ENCODE measurements around the gene CUX1.

CUX1 gene

DNA sequence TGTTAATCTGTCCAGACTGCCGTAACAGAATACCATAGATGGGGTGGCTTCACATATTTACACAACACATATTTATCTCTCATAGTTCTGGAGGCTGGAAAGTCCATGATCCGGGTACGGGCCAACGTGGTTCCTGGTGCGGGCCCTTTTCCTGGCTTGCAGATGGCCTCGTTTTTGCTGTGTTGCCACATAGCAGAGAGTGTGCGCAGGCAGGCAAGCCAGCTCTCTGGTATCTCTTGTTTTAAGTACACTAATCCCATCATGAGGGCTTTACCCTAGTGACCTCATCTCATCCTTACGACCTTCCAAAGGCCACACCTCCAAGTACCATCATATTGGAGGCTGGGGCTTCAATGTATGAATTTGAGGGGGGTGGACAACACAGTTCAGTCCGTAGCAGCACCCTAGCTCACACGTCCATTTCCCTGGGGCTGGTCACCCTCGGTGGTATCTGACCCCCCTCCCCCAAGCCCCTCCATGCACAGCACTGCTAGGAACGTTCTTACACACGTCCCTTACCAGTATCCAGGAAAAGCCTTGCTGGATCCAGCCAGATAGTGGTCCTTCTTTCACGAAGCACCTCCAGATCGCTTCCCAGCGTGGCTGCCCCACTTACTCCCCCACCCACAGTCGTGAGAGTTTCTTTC is 21.5 kb downstream of the CUX1 start:
- no peaks in the 10 kb centered on the region for H3K4me1 ChIP-seq (ENCODE audit: low read depth, poor library complexity, severe bottlenecking)
- no peaks in the 10 kb centered on the region for H3K36me3 ChIP-seq (ENCODE audit: insufficient read depth)
- no peak overlapping the region for H3K27ac ChIP-seq
- no peak overlapping the region for H2AFZ ChIP-seq (ENCODE audit: low read depth)
- H3K79me2 ChIP-seq (ENCODE audit: insufficient read depth, low read depth) = peaks cover 65% of the 10 kb centered on the region
- no peaks in the 10 kb centered on the region for H4K20me1 ChIP-seq (ENCODE audit: insufficient read depth)
- H3K27me3 ChIP-seq (ENCODE audit: insufficient read depth, low read depth) = no peaks in the 10 kb centered on the region
- no peak overlapping the region for H3K4me3 ChIP-seq (IDR thresholded peaks at IDR 0.05; ENCODE audit: insufficient read depth, low read depth, low read length)
- TF ChIP-seq, protein P1, sequence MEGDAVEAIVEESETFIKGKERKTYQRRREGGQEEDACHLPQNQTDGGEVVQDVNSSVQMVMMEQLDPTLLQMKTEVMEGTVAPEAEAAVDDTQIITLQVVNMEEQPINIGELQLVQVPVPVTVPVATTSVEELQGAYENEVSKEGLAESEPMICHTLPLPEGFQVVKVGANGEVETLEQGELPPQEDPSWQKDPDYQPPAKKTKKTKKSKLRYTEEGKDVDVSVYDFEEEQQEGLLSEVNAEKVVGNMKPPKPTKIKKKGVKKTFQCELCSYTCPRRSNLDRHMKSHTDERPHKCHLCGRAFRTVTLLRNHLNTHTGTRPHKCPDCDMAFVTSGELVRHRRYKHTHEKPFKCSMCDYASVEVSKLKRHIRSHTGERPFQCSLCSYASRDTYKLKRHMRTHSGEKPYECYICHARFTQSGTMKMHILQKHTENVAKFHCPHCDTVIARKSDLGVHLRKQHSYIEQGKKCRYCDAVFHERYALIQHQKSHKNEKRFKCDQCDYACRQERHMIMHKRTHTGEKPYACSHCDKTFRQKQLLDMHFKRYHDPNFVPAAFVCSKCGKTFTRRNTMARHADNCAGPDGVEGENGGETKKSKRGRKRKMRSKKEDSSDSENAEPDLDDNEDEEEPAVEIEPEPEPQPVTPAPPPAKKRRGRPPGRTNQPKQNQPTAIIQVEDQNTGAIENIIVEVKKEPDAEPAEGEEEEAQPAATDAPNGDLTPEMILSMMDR (conservative IDR thresholded peaks at IDR 0.05; ENCODE audit: low read depth, low read length) = no peak
- H3K9ac ChIP-seq = no peak overlapping the region
- H3K4me2 ChIP-seq = no peak overlapping the region

DNA sequence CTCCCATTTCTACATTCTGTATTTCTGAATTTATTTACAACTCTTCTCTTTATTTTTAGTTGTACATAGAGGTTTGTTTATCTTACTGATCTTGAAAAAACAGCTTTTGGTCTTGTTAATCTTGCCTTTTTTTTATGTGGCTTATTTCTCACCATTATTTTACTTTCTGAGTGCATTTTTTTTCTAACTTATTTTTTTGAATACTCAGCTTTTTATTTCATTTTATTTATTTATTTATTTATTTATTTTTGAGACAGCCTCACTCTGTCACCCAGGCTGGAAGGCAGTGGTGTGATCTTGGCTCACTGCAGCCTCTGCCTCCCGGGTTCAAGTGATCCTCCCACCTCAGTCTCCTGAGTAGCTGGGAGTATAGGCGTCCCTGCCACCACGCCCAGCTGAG is 23.9 kb downstream of the CUX1 start:
- H3K4me3 ChIP-seq (IDR thresholded peaks at IDR 0.05; ENCODE audit: insufficient read depth, low read depth, low read length) = no peak overlapping the region
- no peak overlapping the region for H3K27ac ChIP-seq
- no peak overlapping the region for H2AFZ ChIP-seq (ENCODE audit: low read depth)
- H3K79me2 ChIP-seq (ENCODE audit: insufficient read depth, low read depth) = peaks cover 73% of the 10 kb centered on the region
- no peaks in the 10 kb centered on the region for H3K36me3 ChIP-seq (ENCODE audit: insufficient read depth)
- no peaks in the 10 kb centered on the region for H3K4me1 ChIP-seq (ENCODE audit: low read depth, poor library complexity, severe bottlenecking)
- H3K27me3 ChIP-seq (ENCODE audit: insufficient read depth, low read depth) = no peaks in the 10 kb centered on the region
- no peaks in the 10 kb centered on the region for H4K20me1 ChIP-seq (ENCODE audit: insufficient read depth)
- H3K4me2 ChIP-seq = no peak overlapping the region
- TF ChIP-seq, protein P1 (conservative IDR thresholded peaks at IDR 0.05; ENCODE audit: low read depth, low read length) = no peak
- H3K9ac ChIP-seq = no peak overlapping the region

DNA sequence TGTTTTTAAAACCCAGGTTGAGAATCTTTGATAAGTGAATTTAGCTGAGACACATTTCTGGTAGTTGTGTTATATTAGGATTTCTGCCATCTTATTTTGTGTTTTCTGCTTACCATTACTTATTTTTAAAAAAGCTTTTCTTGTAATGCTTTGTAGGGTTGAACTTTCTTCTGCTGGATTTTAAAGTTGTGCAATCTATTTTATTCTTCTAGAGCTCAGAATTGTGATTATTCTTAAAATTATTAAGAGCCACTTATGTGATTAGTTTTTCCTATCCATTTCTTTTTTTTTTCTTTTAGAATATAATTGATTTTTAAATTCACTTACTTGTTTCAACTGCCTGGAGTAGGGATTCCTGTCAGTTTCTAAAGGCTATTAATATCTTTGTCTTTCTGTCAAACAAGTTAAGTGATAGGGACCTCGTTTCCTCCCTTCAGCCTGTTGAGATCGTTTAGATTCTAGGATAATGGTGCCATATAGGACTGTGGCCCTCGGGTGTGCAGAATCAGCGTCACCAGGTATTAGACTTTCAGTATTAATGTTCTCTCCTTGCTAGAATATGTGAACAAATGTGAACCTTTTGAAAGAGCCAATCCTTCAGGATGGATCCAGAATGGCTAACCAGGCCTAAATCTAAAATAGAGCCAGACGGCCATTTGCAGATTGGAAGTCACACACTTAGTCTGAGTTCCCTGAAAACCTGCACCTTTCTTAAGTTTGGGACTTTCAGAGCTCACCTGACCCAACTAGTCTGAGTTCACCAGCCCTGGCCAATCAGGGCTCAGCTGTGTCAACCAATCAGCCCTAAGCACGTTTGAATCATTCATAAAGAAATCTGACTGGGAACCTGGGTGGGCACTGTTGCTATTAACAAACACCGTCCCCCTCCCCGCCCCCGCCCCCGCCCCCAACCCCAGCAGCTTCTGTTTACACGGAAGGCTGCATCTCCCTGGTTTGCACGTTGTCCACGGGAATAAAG is 26.2 kb downstream of the CUX1 start:
- H3K27ac ChIP-seq = no peak overlapping the region
- no peak overlapping the region for H3K4me2 ChIP-seq
- no peaks in the 10 kb centered on the region for H4K20me1 ChIP-seq (ENCODE audit: insufficient read depth)
- H3K4me1 ChIP-seq (ENCODE audit: low read depth, poor library complexity, severe bottlenecking) = no peaks in the 10 kb centered on the region
- H3K9ac ChIP-seq = no peak overlapping the region
- no peaks in the 10 kb centered on the region for H3K27me3 ChIP-seq (ENCODE audit: insufficient read depth, low read depth)
- H3K36me3 ChIP-seq (ENCODE audit: insufficient read depth) = no peaks in the 10 kb centered on the region
- H2AFZ ChIP-seq (ENCODE audit: low read depth) = no peak overlapping the region
- TF ChIP-seq, protein P1 (conservative IDR thresholded peaks at IDR 0.05; ENCODE audit: low read depth, low read length) = no peak
- H3K79me2 ChIP-seq (ENCODE audit: insufficient read depth, low read depth) = peaks cover 57% of the 10 kb centered on the region
- H3K4me3 ChIP-seq (IDR thresholded peaks at IDR 0.05; ENCODE audit: insufficient read depth, low read depth, low read length) = no peak overlapping the region

DNA sequence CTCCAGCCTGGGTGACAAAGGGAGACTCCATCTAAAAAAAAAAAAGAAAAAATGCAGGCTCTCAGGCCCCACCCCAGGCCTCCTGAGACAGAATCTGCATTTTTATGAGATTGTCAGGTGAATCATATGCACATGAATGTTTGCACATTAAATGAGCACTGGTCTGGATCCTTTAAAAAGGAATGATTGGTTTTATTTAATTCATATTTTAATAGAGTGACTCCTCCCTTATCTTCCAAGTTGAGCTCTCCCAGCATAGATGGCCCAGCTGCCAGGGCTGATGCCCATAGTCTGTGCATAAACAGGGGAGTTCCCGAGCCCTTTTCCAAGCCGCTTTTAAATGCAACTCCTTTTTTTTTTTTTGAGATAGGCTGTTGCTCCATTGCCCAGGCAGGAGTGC is 28.5 kb downstream of the CUX1 start:
- no peaks in the 10 kb centered on the region for H3K27me3 ChIP-seq (ENCODE audit: insufficient read depth, low read depth)
- H3K4me2 ChIP-seq = no peak overlapping the region
- H3K79me2 ChIP-seq (ENCODE audit: insufficient read depth, low read depth) = peaks cover 59% of the 10 kb centered on the region
- H3K36me3 ChIP-seq (ENCODE audit: insufficient read depth) = no peaks in the 10 kb centered on the region
- no peak overlapping the region for H3K27ac ChIP-seq
- H3K4me1 ChIP-seq (ENCODE audit: low read depth, poor library complexity, severe bottlenecking) = no peaks in the 10 kb centered on the region
- no peak overlapping the region for H3K4me3 ChIP-seq (IDR thresholded peaks at IDR 0.05; ENCODE audit: insufficient read depth, low read depth, low read length)
- H3K9ac ChIP-seq = no peak overlapping the region
- TF ChIP-seq, protein P1 (conservative IDR thresholded peaks at IDR 0.05; ENCODE audit: low read depth, low read length) = no peak
- H4K20me1 ChIP-seq (ENCODE audit: insufficient read depth) = no peaks in the 10 kb centered on the region
- no peak overlapping the region for H2AFZ ChIP-seq (ENCODE audit: low read depth)

All from KMS-11 (cell line).